Bronchial epithelial cell (primary cell): ENCODE results near the gene BTG2. TPM values are rescaled to one million over a fixed set of nuclear protein-coding genes. Genes with fewer than 3 reads are reported as not detected.

ENCODE experiments used
- DNase-seq: peaks from one replicate; pipeline ENCODE4 v3.0.0-alpha.2; 2010; ENCODE audit warnings: low read depth
- FAIRE-seq: peaks from 2 replicates; lab custom pipeline; 2011; peaks lifted over from hg19 to GRCh38; lab: Jason Lieb, UNC
- H3K27me3 ChIP-seq: 2 replicates; pipeline ENCODE4 v1.5.1; 2011; ENCODE audit warnings: low read length; ENCODE audit not compliant: control insufficient read depth, insufficient read depth
- H3K36me3 ChIP-seq: 2 replicates; pipeline ENCODE4 v1.5.1; 2011; ENCODE audit warnings: low read length; ENCODE audit not compliant: control insufficient read depth, insufficient read depth
- H3K4me3 ChIP-seq: 2 replicates; pipeline ENCODE4 v1.5.1; 2011; ENCODE audit warnings: mild to moderate bottlenecking, low read depth, low read length, control low read depth
- CTCF ChIP-seq: IDR thresholded peaks from 2 replicates; pipeline ENCODE4 v1.5.1; 2011; ENCODE audit warnings: mild to moderate bottlenecking, moderate library complexity, low read length, control low read depth, inconsistent platforms; ENCODE audit not compliant: insufficient read depth, severe bottlenecking
- total RNA-seq: library from RNA; depleted of rRNA; stranded (reverse); fragments of >200 nt; gene quantifications from 2 replicates; pipeline ENCODE4 v1.2.1, GENCODE V29; 2014

Gene BTG2
- total RNA-seq, 1 donor from 2014 or later = 12.9 TPM

GRCh38 chr1:203342192-203342940, 37.0 kb downstream of the BTG2 start:
- FAIRE-seq (no peak), DNase-seq (peak; percentile 35)
- TF ChIP-seq CTCF = peak; percentile 90
- peaks cover 2% of the 10 kb centered on the region for H3K27me3 ChIP-seq
- no peak overlapping the region for H3K4me3 ChIP-seq
- no peaks in the 10 kb centered on the region for H3K36me3 ChIP-seq

GRCh38 chr1:203343956-203344754, 38.8 kb downstream of the BTG2 start:
- Histone ChIP-seq H3K4me3 (no peak overlapping the region), H3K36me3 (no peaks in the 10 kb centered on the region), H3K27me3 (peaks cover 2% of the 10 kb centered on the region)
- FAIRE-seq (no peak), DNase-seq (no peak)
- TF ChIP-seq CTCF = no peak

- no peak for TF ChIP-seq CTCF
- no peak for DNase-seq
- FAIRE-seq = no peak
- H3K27me3 ChIP-seq = peaks cover 2% of the 10 kb centered on the region
- no peaks in the 10 kb centered on the region for H3K36me3 ChIP-seq
- H3K4me3 ChIP-seq = no peak overlapping the region
These were observed 40.9 kb downstream of the BTG2 start for GRCh38 chr1:203346060-203346768.

GRCh38 chr1:203346769-203347102, 41.4 kb downstream of the BTG2 start:
- no peak for DNase-seq
- no peak for FAIRE-seq
- TF ChIP-seq CTCF = no peak
- Histone ChIP-seq H3K27me3 (peaks cover 2% of the 10 kb centered on the region), H3K4me3 (no peak overlapping the region), H3K36me3 (no peaks in the 10 kb centered on the region)

- DNase-seq (no peak), FAIRE-seq (peak; percentile 95)
- no peak for TF ChIP-seq CTCF
- Histone ChIP-seq H3K27me3 (peaks cover 2% of the 10 kb centered on the region), H3K36me3 (no peaks in the 10 kb centered on the region), H3K4me3 (no peak overlapping the region)
These were observed 43.8 kb downstream of the BTG2 start for GRCh38 chr1:203349166-203349565.
